SHP77 (cell line): ENCODE data around the gene NEDD4.
A peak's percentile ranks its signal among the peaks of the same experiment; 100 is the strongest.
"Not testable (repeated sequence)": the region's sequence is repeated elsewhere in the genome, so short reads cannot be mapped to it uniquely, and the experiment has no call there.

Source experiments
- DNase-seq, 2 experiments: peaks; one replicate each; lab custom pipeline; 2025; lab: John Stamatoyannopoulos, UW

NEDD4 gene

GRCh38 chr15:55954862-55955605 is 38.4 kb downstream of the NEDD4 start:
- no peak for DNase-seq

- DNase-seq, result not testable (repeated sequence)
Measured at GRCh38 chr15:55952501-55953274, 40.7 kb downstream of the NEDD4 start.

GRCh38 chr15:55944606-55945005 is 48.8 kb downstream of the NEDD4 start:
- not testable (repeated sequence) for DNase-seq

- DNase-seq, result no peak
Measured at GRCh38 chr15:55942332-55942731, 51.1 kb downstream of the NEDD4 start.

GRCh38 chr15:55937040-55937439 is 56.4 kb downstream of the NEDD4 start:
- DNase-seq, result no peak

- DNase-seq, result no peak
Measured at GRCh38 chr15:55928955-55929354, 64.5 kb downstream of the NEDD4 start.

GRCh38 chr15:55921744-55922143 is 71.7 kb downstream of the NEDD4 start:
- no peak for DNase-seq

GRCh38 chr15:55917881-55918296 is 75.5 kb downstream of the NEDD4 start:
- peak; percentile 4 to 45 for DNase-seq

GRCh38 chr15:55916666-55917409 is 76.6 kb downstream of the NEDD4 start:
- no peak for DNase-seq

GRCh38 chr15:55915876-55916567 is 77.4 kb downstream of the NEDD4 start:
- no peak for DNase-seq

GRCh38 chr15:55915221-55915620 is 78.2 kb downstream of the NEDD4 start:
- DNase-seq, result no peak

GRCh38 chr15:55914446-55914845 is 79.0 kb downstream of the NEDD4 start:
- no peak for DNase-seq

GRCh38 chr15:55912982-55913381 is 80.4 kb downstream of the NEDD4 start:
- DNase-seq, result no peak

GRCh38 chr15:55909036-55909811 is 84.2 kb downstream of the NEDD4 start:
- no peak for DNase-seq

- no peak for DNase-seq
Measured at GRCh38 chr15:55907797-55908196, 85.6 kb downstream of the NEDD4 start.

GRCh38 chr15:55902981-55903380 is 90.4 kb downstream of the NEDD4 start:
- DNase-seq, result no peak

- DNase-seq, result no peak
Measured at GRCh38 chr15:55900019-55900418, 93.4 kb downstream of the NEDD4 start.

- no peak for DNase-seq
Measured at GRCh38 chr15:55899537-55899936, 93.9 kb downstream of the NEDD4 start.

- peak; percentile 43 to 62 for DNase-seq
Measured at GRCh38 chr15:55897560-55898336, 95.7 kb downstream of the NEDD4 start.

- no peak for DNase-seq
Measured at GRCh38 chr15:55894399-55894965, 98.9 kb downstream of the NEDD4 start.
